Trophoblast cell (in vitro differentiated cells and primary cell): ENCODE measurements around the gene CYTIP.

Source experiments
- DNase-seq, 2 donors: peaks; one replicate each; pipeline ENCODE4 v3.0.0-alpha.2; 2016
- H2AFZ ChIP-seq: 2 replicates; pipeline ENCODE4 v1.6.1; 2013; ENCODE audit warnings: low read length, moderate library complexity, mild to moderate bottlenecking; ENCODE audit not compliant: insufficient read depth, poor library complexity
- H2AK5ac ChIP-seq: 2 replicates; pipeline ENCODE4 v1.6.1; 2013; ENCODE audit warnings: mild to moderate bottlenecking, low read length
- H2BK120ac ChIP-seq: 2 replicates; pipeline ENCODE4 v1.6.1; 2013; ENCODE audit warnings: low read length, mild to moderate bottlenecking, moderate library complexity; ENCODE audit not compliant: insufficient read depth, poor library complexity
- H2BK12ac ChIP-seq: 2 replicates; pipeline ENCODE4 v1.6.1; 2013; ENCODE audit warnings: mild to moderate bottlenecking, low read length, moderate library complexity
- H2BK5ac ChIP-seq: 2 replicates; pipeline ENCODE4 v1.6.1; 2013; ENCODE audit warnings: low read length, low read depth, moderate library complexity, mild to moderate bottlenecking; ENCODE audit not compliant: poor library complexity
- H3K14ac ChIP-seq: 2 replicates; pipeline ENCODE4 v1.6.1; 2013; ENCODE audit warnings: mild to moderate bottlenecking, low read length
- H3K18ac ChIP-seq: 2 replicates; pipeline ENCODE4 v1.6.1; 2013; ENCODE audit warnings: mild to moderate bottlenecking, low read length
- H3K23ac ChIP-seq: 2 replicates; pipeline ENCODE4 v1.6.1; 2013; ENCODE audit warnings: low read length
- H3K27ac ChIP-seq: 2 replicates; pipeline ENCODE4 v1.5.1; 2013; ENCODE audit warnings: low read depth, mild to moderate bottlenecking, inconsistent platforms, low read length, moderate library complexity
- H3K27me3 ChIP-seq: 2 replicates; pipeline ENCODE4 v1.6.1; 2013; ENCODE audit warnings: inconsistent platforms, mild to moderate bottlenecking, low read length, moderate library complexity; ENCODE audit not compliant: insufficient read depth
- H3K36me3 ChIP-seq, 2 experiments: 1 replicate in 1 of 2; 2 replicates in 1 of 2; pipeline ENCODE4 v1.6.1; 2013; ENCODE audit warnings: low read length in 2 of 2, mild to moderate bottlenecking in 2 of 2, moderate library complexity in 1 of 2; ENCODE audit not compliant: insufficient read depth in 2 of 2, control insufficient read depth in 1 of 2
- H3K4ac ChIP-seq: 2 replicates; pipeline ENCODE4 v1.6.1; 2013; ENCODE audit warnings: low read depth, mild to moderate bottlenecking, low read length, moderate library complexity
- H3K4me1 ChIP-seq, 2 experiments: 1 replicate in 1 of 2; 2 replicates in 1 of 2; pipeline ENCODE4 v1.6.1; 2013; ENCODE audit warnings: low read length in 2 of 2, mild to moderate bottlenecking in 2 of 2, moderate library complexity in 1 of 2; ENCODE audit not compliant: insufficient read depth in 2 of 2, control insufficient read depth in 1 of 2
- H3K4me2 ChIP-seq: 2 replicates; pipeline ENCODE4 v1.6.1; 2013; ENCODE audit warnings: inconsistent platforms, mild to moderate bottlenecking, low read length, moderate library complexity
- H3K4me3 ChIP-seq: 2 replicates; pipeline ENCODE4 v1.5.1; 2013; ENCODE audit warnings: mild to moderate bottlenecking, low read depth, low read length, inconsistent platforms
- H3K79me1 ChIP-seq: one replicate; pipeline ENCODE4 v1.6.1; 2013; ENCODE audit warnings: low read length
- H3K79me2 ChIP-seq: 2 replicates; pipeline ENCODE4 v1.6.1; 2013; ENCODE audit warnings: low read length, mild to moderate bottlenecking; ENCODE audit not compliant: control insufficient read depth, insufficient read depth, poor library complexity
- H3K9ac ChIP-seq: 2 replicates; pipeline ENCODE4 v1.6.1; 2013; ENCODE audit warnings: mild to moderate bottlenecking, low read length
- H3K9me3 ChIP-seq: 2 replicates; pipeline ENCODE4 v1.6.1; 2013; ENCODE audit warnings: low read depth, mild to moderate bottlenecking, control low read depth, inconsistent platforms, low read length; ENCODE audit not compliant: insufficient read depth
- H4K12ac ChIP-seq: 2 replicates; pipeline ENCODE4 v1.6.1; 2013; ENCODE audit warnings: low read depth, mild to moderate bottlenecking, low read length, moderate library complexity
- H4K8ac ChIP-seq: 2 replicates; pipeline ENCODE4 v1.6.1; 2013; ENCODE audit warnings: low read depth, mild to moderate bottlenecking, low read length, moderate library complexity
- H4K91ac ChIP-seq: one replicate; pipeline ENCODE4 v1.6.1; 2013; ENCODE audit warnings: low read depth, mild to moderate bottlenecking, low read length, moderate library complexity
- WGBS: extraction: QIAGEN DNeasy Blood & Tissue Kit; methylation state at CpG from one replicate; pipeline ENCODE4 v1.1.7; 2013; ENCODE audit warnings: missing lambda C conversion rate; ENCODE audit not compliant: insufficient read length, insufficient coverage; ENCODE audit errors: extremely low coverage; 5-methylcytosine and 5-hydroxymethylcytosine counted together

Gene CYTIP

GRCh38 chr2:157388827-157389226 lies 55.1 kb downstream of the CYTIP start:
- H3K14ac ChIP-seq = no peak overlapping the region
- H3K4me1 ChIP-seq = no peaks in the 10 kb centered on the region
- no peak overlapping the region for H4K91ac ChIP-seq
- H3K9me3 ChIP-seq = no peaks in the 10 kb centered on the region
- no peak overlapping the region for H3K4ac ChIP-seq
- no peak overlapping the region for H2BK5ac ChIP-seq
- H3K4me2 ChIP-seq = no peak overlapping the region
- no peaks in the 10 kb centered on the region for H3K79me1 ChIP-seq
- no peaks in the 10 kb centered on the region for H3K36me3 ChIP-seq
- no peak overlapping the region for H3K23ac ChIP-seq
- H3K27ac ChIP-seq = no peak overlapping the region
- no peaks in the 10 kb centered on the region for H3K79me2 ChIP-seq
- no CpG with 5 or more reads among the region's 2 CpGs for WGBS
- H2AK5ac ChIP-seq = no peak overlapping the region
- no peak overlapping the region for H3K9ac ChIP-seq
- H4K12ac ChIP-seq = no peak overlapping the region
- no peak overlapping the region for H4K8ac ChIP-seq
- H2BK12ac ChIP-seq = no peak overlapping the region
- H3K27me3 ChIP-seq = no peaks in the 10 kb centered on the region
- no peak for DNase-seq
- no peak overlapping the region for H2AFZ ChIP-seq
- no peak overlapping the region for H2BK120ac ChIP-seq
- no peak overlapping the region for H3K4me3 ChIP-seq
- no peak overlapping the region for H3K18ac ChIP-seq

DNA sequence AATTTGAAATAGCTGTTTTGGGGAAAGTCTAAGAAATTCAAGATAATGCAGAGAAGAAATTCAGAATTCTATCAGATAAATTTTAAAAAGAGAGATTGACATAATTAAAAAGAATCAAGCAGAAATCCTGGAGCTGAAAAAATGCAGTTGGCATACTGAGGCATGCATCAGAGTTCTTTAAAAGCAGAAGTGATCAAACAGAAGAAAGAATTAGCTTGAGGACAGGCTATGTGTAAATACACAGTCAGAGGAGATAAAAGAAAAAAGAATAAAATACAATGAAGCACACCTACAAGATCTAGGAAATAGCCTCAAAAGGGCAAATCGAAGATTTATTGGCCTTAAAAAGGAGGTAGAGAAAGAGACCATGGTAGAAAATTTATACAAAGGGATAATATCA lies 57.1 kb downstream of the CYTIP start:
- H3K36me3 ChIP-seq = no peaks in the 10 kb centered on the region
- H3K23ac ChIP-seq = no peak overlapping the region
- no peak overlapping the region for H2AFZ ChIP-seq
- no peaks in the 10 kb centered on the region for H3K79me1 ChIP-seq
- H3K9ac ChIP-seq = no peak overlapping the region
- H3K9me3 ChIP-seq = no peaks in the 10 kb centered on the region
- no peak for DNase-seq
- no peak overlapping the region for H4K91ac ChIP-seq
- no peak overlapping the region for H2AK5ac ChIP-seq
- no peak overlapping the region for H3K4me3 ChIP-seq
- no peak overlapping the region for H3K14ac ChIP-seq
- no peaks in the 10 kb centered on the region for H3K79me2 ChIP-seq
- H2BK12ac ChIP-seq = no peak overlapping the region
- H2BK5ac ChIP-seq = no peak overlapping the region
- no peak overlapping the region for H3K4ac ChIP-seq
- H3K27me3 ChIP-seq = no peaks in the 10 kb centered on the region
- no peak overlapping the region for H4K12ac ChIP-seq
- WGBS = no CpG with 5 or more reads among the region's 1 CpG
- no peak overlapping the region for H3K18ac ChIP-seq
- H3K27ac ChIP-seq = no peak overlapping the region
- no peak overlapping the region for H2BK120ac ChIP-seq
- no peak overlapping the region for H4K8ac ChIP-seq
- no peaks in the 10 kb centered on the region for H3K4me1 ChIP-seq
- H3K4me2 ChIP-seq = no peak overlapping the region

DNA sequence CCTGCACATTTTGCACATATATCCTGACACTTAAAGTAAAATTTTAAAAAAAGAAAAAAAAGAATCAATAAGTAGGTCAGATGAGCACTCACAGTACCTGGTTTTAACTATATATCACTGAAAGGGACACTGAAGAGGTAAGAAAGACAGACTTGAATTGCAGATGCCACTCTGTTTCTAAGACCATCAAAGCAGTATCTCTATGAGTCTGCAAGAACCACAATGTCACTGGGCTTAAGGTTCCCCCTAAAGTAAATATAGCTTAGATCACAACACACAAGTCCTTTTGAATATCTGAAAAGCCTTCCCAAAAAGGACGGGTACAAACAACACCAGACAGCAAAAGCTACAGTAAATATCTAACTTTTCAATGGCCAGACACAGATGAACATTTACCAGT lies 57.6 kb downstream of the CYTIP start:
- no peaks in the 10 kb centered on the region for H3K4me1 ChIP-seq
- no peaks in the 10 kb centered on the region for H3K9me3 ChIP-seq
- no peaks in the 10 kb centered on the region for H3K36me3 ChIP-seq
- H2BK12ac ChIP-seq = no peak overlapping the region
- H4K8ac ChIP-seq = no peak overlapping the region
- H2BK120ac ChIP-seq = no peak overlapping the region
- H2BK5ac ChIP-seq = no peak overlapping the region
- no peak overlapping the region for H2AK5ac ChIP-seq
- no peak overlapping the region for H2AFZ ChIP-seq
- no peak overlapping the region for H3K4ac ChIP-seq
- no peaks in the 10 kb centered on the region for H3K27me3 ChIP-seq
- H3K14ac ChIP-seq = no peak overlapping the region
- H3K9ac ChIP-seq = no peak overlapping the region
- no peak overlapping the region for H3K27ac ChIP-seq
- DNase-seq = no peak
- no peak overlapping the region for H3K4me2 ChIP-seq
- H3K79me2 ChIP-seq = no peaks in the 10 kb centered on the region
- H3K79me1 ChIP-seq = no peaks in the 10 kb centered on the region
- no peak overlapping the region for H3K18ac ChIP-seq
- no peak overlapping the region for H3K23ac ChIP-seq
- H4K12ac ChIP-seq = no peak overlapping the region
- WGBS = no CpG with 5 or more reads among the region's 1 CpG
- no peak overlapping the region for H3K4me3 ChIP-seq
- H4K91ac ChIP-seq = no peak overlapping the region

DNA sequence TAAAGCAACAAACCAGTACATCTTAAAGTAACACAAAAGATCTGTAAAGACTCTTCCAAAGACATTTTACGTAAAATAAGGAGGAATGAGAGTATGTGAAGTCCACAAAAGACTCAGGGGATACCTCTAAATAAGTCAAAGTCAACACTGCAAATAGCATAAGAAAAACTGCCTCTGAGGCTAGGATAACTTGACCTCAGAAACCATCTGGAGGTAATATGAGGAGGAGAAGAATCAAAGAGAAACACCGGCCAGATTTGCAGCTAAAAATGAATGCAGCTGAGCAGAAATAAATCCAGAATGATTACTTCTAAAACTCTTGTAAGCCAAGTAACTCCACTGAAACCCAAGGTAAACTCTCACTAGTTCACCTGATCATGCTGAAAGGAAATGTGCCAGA lies 66.0 kb downstream of the CYTIP start:
- H2BK12ac ChIP-seq = no peak overlapping the region
- H3K9ac ChIP-seq = no peak overlapping the region
- peaks cover 4% of the 10 kb centered on the region for H3K9me3 ChIP-seq
- H3K79me2 ChIP-seq = no peaks in the 10 kb centered on the region
- H3K14ac ChIP-seq = no peak overlapping the region
- no peak overlapping the region for H3K4me3 ChIP-seq
- H3K4ac ChIP-seq = no peak overlapping the region
- H4K12ac ChIP-seq = no peak overlapping the region
- H3K4me2 ChIP-seq = no peak overlapping the region
- H3K27ac ChIP-seq = no peak overlapping the region
- H2AK5ac ChIP-seq = no peak overlapping the region
- no peak for DNase-seq
- no CpG with 5 or more reads among the region's 2 CpGs for WGBS
- no peaks in the 10 kb centered on the region for H3K4me1 ChIP-seq
- no peak overlapping the region for H2AFZ ChIP-seq
- H2BK120ac ChIP-seq = no peak overlapping the region
- H3K36me3 ChIP-seq = no peaks in the 10 kb centered on the region
- H4K91ac ChIP-seq = no peak overlapping the region
- no peak overlapping the region for H4K8ac ChIP-seq
- no peak overlapping the region for H2BK5ac ChIP-seq
- no peaks in the 10 kb centered on the region for H3K79me1 ChIP-seq
- no peak overlapping the region for H3K18ac ChIP-seq
- no peak overlapping the region for H3K23ac ChIP-seq
- H3K27me3 ChIP-seq = no peaks in the 10 kb centered on the region
